Hematopoietic multipotent progenitor cell (in vitro differentiated cells): Measurements from ENCODE around the gene ADAMTS17. TPM values are rescaled to one million over a fixed set of nuclear protein-coding genes. Genes with fewer than 3 reads are reported as not detected.

Experiments used
- DNase-seq, 3 donors: peaks; one replicate each; pipeline ENCODE4 v3.0.0-alpha.2; 2011 to 2015; ENCODE audit warnings: low read depth in 2 of 3, low spot score in 2 of 3
- total RNA-seq: library from RNA; depleted of rRNA; stranded (reverse); fragments of >200 nt; gene quantifications from one replicate; pipeline ENCODE4 v1.2.3, GENCODE V29; 2012

ADAMTS17 gene
- total RNA-seq, 1 donor, result under 0.01 TPM

- DNase-seq, result no peak
Observed at GRCh38 chr15:100154338-100154737, 187.4 kb downstream of the ADAMTS17 start.

DNA sequence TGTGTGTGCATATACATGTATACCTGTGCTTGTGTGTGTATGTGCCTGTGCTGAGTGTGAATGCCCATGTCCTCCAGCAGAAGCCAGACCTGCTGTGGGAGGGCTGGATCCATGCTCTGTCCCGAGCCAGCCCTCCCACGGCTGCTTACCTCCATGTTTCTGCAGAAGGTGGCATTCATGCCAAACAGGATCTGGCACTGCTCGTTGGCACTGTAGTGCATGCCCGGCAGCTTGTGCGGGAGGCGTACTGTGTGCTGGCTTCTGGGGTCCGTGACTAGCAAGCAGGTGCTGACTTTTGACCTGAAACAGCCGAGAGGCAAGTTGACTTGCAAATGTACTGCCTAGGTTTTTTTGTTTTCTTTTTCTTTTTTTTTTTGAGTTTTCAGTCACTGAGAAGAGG, 189.3 kb downstream of the ADAMTS17 start:
- no peak for DNase-seq

DNA sequence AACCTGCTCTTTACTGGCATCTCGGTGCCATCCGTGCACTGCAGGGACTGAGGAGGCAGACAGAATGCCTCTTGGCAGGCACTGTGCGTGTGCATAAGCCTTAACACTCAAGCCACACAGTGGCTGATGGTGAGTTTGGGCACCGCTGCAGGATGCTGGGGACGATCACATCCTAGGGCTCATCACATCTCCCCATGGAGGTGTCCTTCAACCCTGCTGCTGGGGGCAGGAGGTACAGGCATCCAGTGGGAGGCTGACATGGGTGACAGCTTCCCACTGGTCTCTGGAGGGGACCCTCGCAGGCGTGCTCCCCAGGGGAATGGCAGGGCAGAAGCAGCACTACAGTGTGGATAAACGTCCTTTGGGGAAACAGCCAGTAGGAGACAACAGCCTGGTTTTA, 190.9 kb downstream of the ADAMTS17 start:
- no peak for DNase-seq

DNA sequence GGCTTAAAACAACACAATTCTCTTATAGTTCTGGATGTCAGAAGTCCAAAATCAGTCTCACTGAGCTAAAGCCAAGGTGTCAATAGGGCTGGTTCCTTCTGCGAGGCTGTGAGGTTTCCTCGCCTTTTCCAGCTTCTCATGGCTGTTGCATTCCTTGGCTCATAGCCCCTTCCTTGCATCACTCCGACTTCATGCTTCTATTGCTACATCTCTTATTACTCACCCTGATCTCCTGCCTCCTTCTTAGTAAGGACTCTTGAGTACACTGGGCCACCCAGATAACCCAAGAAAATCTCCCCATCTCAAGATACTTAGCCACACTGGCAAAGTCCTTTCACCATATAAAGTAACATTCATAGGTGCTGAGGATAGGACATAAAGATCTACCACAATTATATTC, 193.9 kb downstream of the ADAMTS17 start:
- no peak for DNase-seq

- no peak for DNase-seq
Observed at GRCh38 chr15:100143378-100143777, 198.4 kb downstream of the ADAMTS17 start.

GRCh38 chr15:100141311-100142001, 200.3 kb downstream of the ADAMTS17 start:
- DNase-seq, result no peak

DNA sequence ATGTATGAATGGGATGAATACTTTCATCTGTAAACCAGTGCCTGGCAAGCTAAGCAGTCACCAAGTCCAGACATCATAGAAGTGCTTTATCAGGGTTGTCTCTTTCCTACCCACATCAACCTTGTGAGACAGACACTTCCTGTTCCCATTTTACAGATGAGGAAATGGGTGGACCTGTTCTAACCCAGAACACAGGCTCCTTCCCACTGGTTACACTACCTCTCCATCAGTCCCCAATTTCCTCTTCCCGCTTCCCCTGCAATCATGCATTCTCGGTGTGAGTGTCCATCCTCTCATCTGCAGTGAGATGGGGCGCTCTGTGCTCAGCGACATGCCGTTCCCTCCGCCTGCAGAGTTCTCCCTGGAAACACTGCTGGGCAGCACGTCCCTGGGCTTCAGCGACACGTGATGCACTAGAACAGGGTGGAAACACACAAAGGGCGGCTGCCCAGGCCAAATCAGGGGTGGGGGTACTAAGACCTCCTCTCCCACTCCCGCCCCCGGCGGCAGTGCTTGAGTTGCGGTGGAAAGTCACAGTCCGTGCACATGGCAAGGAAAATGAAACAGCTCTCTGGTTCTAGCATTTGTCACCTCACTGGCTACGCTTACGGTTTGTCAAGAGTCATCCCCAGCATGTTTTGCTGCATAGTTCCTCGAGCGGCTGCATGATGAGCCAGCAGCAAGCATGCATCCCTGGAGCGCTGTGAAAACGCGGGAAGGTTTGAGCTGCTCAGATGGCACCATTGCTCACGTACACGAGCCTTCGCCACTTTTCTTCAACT, 201.1 kb downstream of the ADAMTS17 start:
- no peak for DNase-seq

DNA sequence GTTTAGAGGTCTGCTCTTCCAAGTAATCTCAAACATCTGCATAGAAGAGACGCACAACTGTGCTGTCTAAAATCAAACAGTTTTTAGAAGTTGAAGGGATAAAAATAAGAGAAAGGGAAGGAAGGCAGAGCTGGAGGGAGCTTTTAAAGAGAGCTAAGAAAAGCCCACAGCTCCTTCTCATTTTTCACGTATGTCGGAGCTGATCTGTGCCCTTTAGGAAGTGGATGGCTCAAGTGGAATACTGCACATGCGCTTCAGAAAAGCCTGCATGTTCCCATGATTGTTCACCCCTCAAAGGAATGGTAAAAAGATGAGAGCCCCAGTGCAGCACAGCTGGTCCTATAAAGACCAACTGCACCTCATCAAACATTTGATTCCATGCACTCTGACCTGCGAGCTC, 207.2 kb downstream of the ADAMTS17 start:
- DNase-seq, result no peak

DNA sequence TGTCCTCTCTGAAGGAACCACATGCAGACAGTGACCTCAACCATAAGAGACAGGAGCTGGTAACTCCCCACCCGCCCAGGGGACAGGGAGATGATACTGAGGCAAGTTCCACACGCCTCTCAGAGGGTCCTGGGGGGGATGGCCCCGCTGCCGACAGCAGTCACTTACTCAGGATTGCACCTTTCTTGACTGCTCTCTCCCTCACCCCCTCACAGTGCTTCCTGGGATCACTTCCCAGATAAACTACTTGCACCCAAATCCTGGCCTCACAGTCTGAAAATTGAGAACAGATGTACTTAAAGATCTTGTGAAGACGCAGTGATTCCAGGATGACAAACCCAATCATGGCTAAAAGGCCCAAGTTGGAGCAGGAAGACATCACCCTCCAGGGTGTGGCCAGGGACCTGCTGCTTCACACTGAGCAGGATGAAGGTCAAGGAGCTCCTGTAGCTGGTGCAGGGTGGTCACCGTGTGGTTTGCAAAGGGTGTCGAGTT, 207.6 kb downstream of the ADAMTS17 start:
- no peak for DNase-seq

GRCh38 chr15:100133001-100133400, 208.8 kb downstream of the ADAMTS17 start:
- no peak for DNase-seq

- no peak for DNase-seq
Observed at GRCh38 chr15:100132309-100132708, 209.5 kb downstream of the ADAMTS17 start.

DNA sequence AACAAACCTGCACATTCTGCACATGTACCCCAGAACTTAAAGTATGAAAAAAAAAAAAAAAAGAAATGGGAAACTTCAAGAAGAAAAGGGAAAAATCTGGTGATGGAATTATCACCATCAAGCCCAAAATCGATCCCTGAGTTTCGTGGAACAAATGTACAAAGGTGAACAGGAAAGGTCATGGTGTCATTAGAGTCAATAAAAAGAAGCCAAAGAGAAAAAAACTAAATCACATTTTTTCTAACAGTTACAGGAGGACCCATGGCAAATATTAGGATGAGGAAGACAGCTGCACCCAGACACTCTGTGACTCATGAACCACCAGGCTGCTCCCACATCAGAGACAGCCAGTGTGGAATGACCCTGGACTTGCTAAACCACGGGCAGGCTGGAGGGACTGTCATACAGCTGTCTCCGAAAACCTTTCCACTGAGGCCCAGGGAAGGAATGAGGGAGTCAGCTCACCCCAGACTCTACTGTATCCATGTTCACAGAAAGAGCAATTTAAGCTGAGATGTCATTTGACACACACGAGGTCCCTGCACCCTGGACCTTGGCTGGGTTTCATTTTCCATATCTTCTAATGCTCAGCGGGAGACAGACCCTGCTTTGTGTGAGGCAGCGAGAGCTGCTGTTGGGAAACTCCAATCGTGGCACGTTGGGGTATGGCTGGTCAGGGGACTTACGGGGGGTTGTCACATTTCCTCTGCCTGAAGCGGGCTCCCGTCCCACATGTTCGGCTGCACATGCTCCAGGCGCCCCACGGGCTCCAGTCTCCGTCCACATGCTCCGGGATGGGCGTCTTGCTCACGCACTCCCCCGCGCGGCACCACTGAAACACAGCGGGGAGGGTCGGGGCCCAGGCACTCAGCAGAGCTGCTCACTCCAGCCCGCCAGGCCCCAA, 210.2 kb downstream of the ADAMTS17 start:
- peak in 1 of 3 donors; percentile 7 for DNase-seq

DNA sequence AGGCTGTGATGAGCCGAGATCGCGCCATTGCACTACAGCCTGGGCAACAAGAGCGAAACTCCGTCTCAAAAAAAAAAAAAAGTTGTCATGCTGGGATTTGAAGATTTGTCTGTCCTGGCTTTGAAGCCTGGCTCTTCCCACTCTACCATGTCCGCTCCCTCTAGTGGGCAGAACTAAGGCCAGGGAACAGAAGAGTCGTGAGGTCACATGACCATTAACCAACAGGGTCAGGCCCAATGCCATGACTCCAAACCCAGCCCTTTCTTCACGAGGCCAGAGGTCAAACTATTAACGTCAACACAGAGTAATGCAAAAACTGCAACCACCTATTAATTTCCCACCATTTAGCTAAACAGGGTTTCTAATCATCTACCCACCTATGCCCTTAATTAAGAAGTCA, 212.1 kb downstream of the ADAMTS17 start:
- DNase-seq, result no peak

DNA sequence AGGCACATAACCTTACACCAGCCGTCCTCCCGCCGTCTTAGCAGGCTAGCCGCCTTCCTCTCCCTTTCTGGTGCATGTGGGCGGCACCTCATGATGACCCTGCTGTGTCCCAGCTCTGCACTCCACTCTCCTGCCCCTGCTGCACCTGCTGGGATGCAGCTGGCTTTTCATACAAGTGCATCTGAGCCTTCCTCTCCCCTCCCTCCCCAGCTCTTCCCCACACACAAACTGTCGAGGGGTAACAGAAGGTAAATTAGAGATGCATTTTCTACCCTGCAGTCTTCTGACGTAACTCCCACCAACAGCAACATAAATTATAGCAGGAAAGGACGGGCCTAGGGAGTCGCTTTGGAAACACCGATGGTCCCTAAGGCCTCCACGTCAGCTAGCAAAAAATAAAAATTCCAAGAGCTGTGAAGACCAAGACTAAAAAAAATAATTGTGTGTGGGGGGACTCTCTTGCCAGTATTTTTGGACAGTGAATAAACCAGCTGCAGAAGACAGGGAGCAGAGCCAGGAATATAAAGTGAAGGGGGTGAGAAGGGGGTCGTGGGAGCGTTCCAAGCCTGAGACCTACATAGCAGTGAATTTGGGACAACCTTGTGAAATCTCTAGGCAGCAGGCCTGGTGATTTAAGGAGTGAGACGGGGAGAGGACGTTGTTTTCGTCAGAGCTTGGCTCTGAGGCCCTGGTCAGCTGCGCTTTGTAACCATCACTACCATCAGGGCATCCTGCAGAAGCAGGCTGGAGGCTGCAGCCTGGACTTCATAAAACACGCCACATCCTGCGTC, 216.2 kb downstream of the ADAMTS17 start:
- DNase-seq, result no peak

GRCh38 chr15:100124936-100125335, 216.8 kb downstream of the ADAMTS17 start:
- no peak for DNase-seq

DNA sequence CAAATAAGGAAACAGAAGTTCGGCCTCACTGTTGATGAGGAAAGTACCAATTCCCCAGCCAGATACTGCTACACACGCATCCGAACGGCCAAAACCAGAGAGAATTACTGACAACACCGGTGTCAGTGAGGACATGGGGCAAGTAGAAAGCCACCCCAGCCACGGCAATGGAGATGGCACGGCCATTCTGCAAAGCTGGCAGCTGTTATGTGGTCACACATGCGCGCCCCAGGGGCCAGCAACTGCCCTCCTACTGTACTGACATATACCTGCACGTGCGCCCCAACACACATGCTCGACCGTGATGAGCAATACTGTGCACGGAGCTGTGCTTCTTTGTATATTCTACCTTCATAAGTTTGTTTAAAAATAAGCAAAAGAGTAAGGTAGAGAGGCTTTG, 217.4 kb downstream of the ADAMTS17 start:
- no peak for DNase-seq

- no peak for DNase-seq
Observed at GRCh38 chr15:100123611-100124010, 218.2 kb downstream of the ADAMTS17 start.

DNA sequence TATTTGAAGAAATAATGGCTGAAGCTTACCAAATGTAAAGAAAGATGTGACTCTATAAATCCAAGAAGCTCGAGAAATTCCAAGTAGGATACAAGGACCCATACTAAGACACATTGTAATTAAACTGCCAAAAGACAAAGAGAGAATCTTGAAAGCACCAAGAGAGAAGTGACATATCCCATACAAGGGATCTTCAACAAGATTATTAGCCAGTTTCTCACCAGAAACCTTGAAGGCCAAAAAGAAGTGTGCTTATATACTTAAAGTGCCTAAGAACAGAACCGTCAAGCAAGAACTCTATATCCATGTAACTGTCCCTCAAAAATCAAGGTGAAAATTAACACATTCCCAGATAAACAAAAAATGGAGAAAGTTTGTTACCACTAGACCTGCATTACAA, 220.5 kb downstream of the ADAMTS17 start:
- DNase-seq, result no peak

- no peak for DNase-seq
Observed at GRCh38 chr15:100120111-100120510, 221.7 kb downstream of the ADAMTS17 start.

DNA sequence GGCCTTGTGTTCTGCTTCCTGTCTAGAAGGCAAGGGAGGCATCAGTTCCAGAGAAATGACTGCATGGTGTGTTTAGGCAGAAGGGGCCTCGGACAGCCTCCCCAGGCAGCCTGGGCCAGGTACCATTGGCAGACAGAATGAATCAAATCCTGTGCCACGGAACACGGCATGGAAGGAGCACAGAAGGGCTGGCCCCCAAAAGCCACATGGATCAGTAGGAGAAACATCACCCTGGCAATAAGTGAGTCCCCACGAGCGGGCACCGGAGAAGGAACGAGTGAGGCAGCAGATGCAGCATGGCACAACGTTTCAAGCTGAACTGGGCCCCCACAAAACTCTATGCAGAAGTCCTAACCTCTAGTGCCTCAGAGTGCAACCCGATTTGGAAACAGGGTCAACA, 223.2 kb downstream of the ADAMTS17 start:
- no peak for DNase-seq
